H1 (cell line): ENCODE data around the gene AKT1S1. TPM values are rescaled to one million over a fixed set of nuclear protein-coding genes. Genes with fewer than 3 reads are reported as not detected.

ENCODE experiments used
- CHD7 ChIP-seq: fragments of 300-600 bp; sonication (generic); IDR thresholded peaks from 2 replicates; pipeline ENCODE4 v1.7.1; 2012; ENCODE audit warnings: low read length, moderate library complexity, mild to moderate bottlenecking, inconsistent platforms; ENCODE audit not compliant: insufficient replicate concordance
- GTF2F1 ChIP-seq: IDR thresholded peaks from 2 replicates; pipeline ENCODE4 v1.6.1; 2012; ENCODE audit warnings: low read depth, low read length, improper control_type of control experiment, borderline replicate concordance
- NANOG ChIP-seq: IDR thresholded peaks from 2 replicates; pipeline ENCODE4 v1.6.1; 2011; ENCODE audit warnings: low read length, low read depth, mild to moderate bottlenecking, inconsistent platforms; ENCODE audit not compliant: insufficient read depth, poor library complexity, severe bottlenecking
- RNF2 ChIP-seq: fragments of 200-900, 300-1000 bp; sonication (generic); IDR thresholded peaks from 2 replicates; pipeline ENCODE4 v1.7.1; 2016; ENCODE audit warnings: borderline replicate concordance, low read depth, mild to moderate bottlenecking, antibody characterized with exemption, low read length; ENCODE audit not compliant: poor library complexity, severe bottlenecking; ENCODE audit errors: missing control alignments
- TBP ChIP-seq: IDR thresholded peaks from 2 replicates; pipeline ENCODE4 v1.6.1; 2011; ENCODE audit warnings: low read depth, low read length, improper control_type of control experiment
- USF2 ChIP-seq: IDR thresholded peaks from 2 replicates; pipeline ENCODE4 v1.6.1; 2011; ENCODE audit warnings: low read length, improper control_type of control experiment
- YY1 ChIP-seq: IDR thresholded peaks from 2 replicates; pipeline ENCODE4 v1.6.1; 2011; ENCODE audit warnings: low read depth, mild to moderate bottlenecking, low read length
- polyA plus RNA-seq, 7 experiments: library from polyadenylated mRNA; depleted of rRNA in 3 of 7; stranded (reverse) in 5 of 7; unstranded in 2 of 7; fragments of >200 nt in 5 of 7; fragments of 200-250 nt in 2 of 7; gene quantifications; 1 replicate in 5 of 7; 2 replicates in 1 of 7; 4 replicates in 1 of 7; pipeline versions ENCODE4 v1.2.1 to v1.2.3, GENCODE V29; 2011 to 2013; ENCODE audit warnings: missing spikeins in 2 of 7, mixed read lengths in 2 of 7
- total RNA-seq: library from RNA; stranded (reverse); fragmentation: NEBNext Ultra II Directional; extraction: Animal tissue kit (Norgen Biotek cat#: 25700); gene quantifications from 2 replicates; pipeline ENCODE4 v1.2.1, GENCODE V29; 2021

Gene AKT1S1
- total and polyA plus RNA-seq, 2 of the 8 experiments (the other 6 are each of a cell fraction or from before 2014, with no cell fraction given): 40.7 to 45.9 TPM

- no peak for TF ChIP-seq NANOG
- no peak for TF ChIP-seq USF2
- peak; percentile 4; the same call in 1 of the 2 replicates for TF ChIP-seq TBP
- no peak for TF ChIP-seq CHD7
- no peak for TF ChIP-seq YY1
- TF ChIP-seq RNF2: no peak
- no peak; the same call in 1 of the 2 replicates for TF ChIP-seq GTF2F1
Measured at GRCh38 chr19:49890349-49891311, 13.5 kb upstream of the AKT1S1 start (continued).
